WTC11 (cell line): Measurements from ENCODE around the gene TRIM47. TPM values are rescaled to one million over a fixed set of nuclear protein-coding genes. Genes with fewer than 3 reads are reported as not detected.
A peak's percentile ranks its signal among the peaks of the same experiment; 100 is the strongest.

Experiments
- ARID4B ChIP-seq: sonication (generic); formaldehyde crosslinking; IDR thresholded peaks from 2 replicates; pipeline ENCODE4 v1.8.0; 2023; ENCODE audit warnings: missing genetic modification reagents, mild to moderate bottlenecking, borderline replicate concordance
- CBFB ChIP-seq: sonication (generic); formaldehyde crosslinking; IDR thresholded peaks from 2 replicates; pipeline ENCODE4 v1.8.1; 2022; ENCODE audit warnings: mild to moderate bottlenecking, low read depth, missing genetic modification reagents
- ESRRA ChIP-seq: sonication (generic); formaldehyde crosslinking; IDR thresholded peaks from 2 replicates; pipeline ENCODE4 v1.8.1; 2022; ENCODE audit warnings: mild to moderate bottlenecking, missing genetic modification reagents, borderline replicate concordance
- FOXP1 ChIP-seq: sonication (generic); formaldehyde crosslinking; IDR thresholded peaks from 2 replicates; pipeline ENCODE4 v1.8.0; 2022; ENCODE audit warnings: missing genetic modification reagents, mild to moderate bottlenecking, moderate library complexity, borderline replicate concordance
- GRHL2 ChIP-seq: fragments of 250-450 bp; sonication (Bioruptor Pico); IDR thresholded peaks from 2 replicates; pipeline ENCODE4 v1.8.0; 2022; ENCODE audit warnings: mild to moderate bottlenecking, moderate library complexity; ENCODE audit not compliant: insufficient replicate concordance, severe bottlenecking
- GTF2I ChIP-seq: fragments of 250-450 bp; sonication (Bioruptor Pico); conservative IDR thresholded peaks from 2 replicates; pipeline ENCODE4 v1.4.0; 2021; ENCODE audit warnings: mild to moderate bottlenecking
- JAZF1 ChIP-seq: fragments of 250-450 bp; sonication (Bioruptor Pico); IDR thresholded peaks from 2 replicates; pipeline ENCODE4 v1.9.0; 2021; ENCODE audit warnings: moderate library complexity, mild to moderate bottlenecking, inconsistent platforms
- NFE2L1 ChIP-seq: sonication (generic); formaldehyde crosslinking; IDR thresholded peaks from 2 replicates; pipeline ENCODE4 v1.8.1; 2023; ENCODE audit warnings: missing genetic modification reagents
- NFYB ChIP-seq: sonication (generic); formaldehyde crosslinking; conservative IDR thresholded peaks from 2 replicates; pipeline ENCODE4 v1.8.0; 2022; ENCODE audit warnings: low read depth, missing genetic modification reagents
- NR3C1 ChIP-seq: sonication (generic); formaldehyde crosslinking; conservative IDR thresholded peaks from 2 replicates; pipeline ENCODE4 v1.8.1; 2023; ENCODE audit warnings: low read depth, mild to moderate bottlenecking, missing genetic modification reagents
- PREB ChIP-seq: sonication (generic); formaldehyde crosslinking; IDR thresholded peaks from 2 replicates; pipeline ENCODE4 v1.8.1; 2022; ENCODE audit warnings: mild to moderate bottlenecking, missing genetic modification reagents, moderate library complexity, borderline replicate concordance
- PRRX2 ChIP-seq: fragments of 250-450 bp; sonication (Bioruptor Pico); IDR thresholded peaks from 2 replicates; pipeline ENCODE4 v1.8.0; 2021; ENCODE audit warnings: mild to moderate bottlenecking
- RORB ChIP-seq: fragments of 250-450 bp; sonication (Bioruptor Pico); IDR thresholded peaks from 2 replicates; pipeline ENCODE4 v1.9.0; 2021; ENCODE audit warnings: mild to moderate bottlenecking
- TCF7 ChIP-seq: sonication (generic); formaldehyde crosslinking; IDR thresholded peaks from 2 replicates; pipeline ENCODE4 v1.8.0; 2022; ENCODE audit warnings: mild to moderate bottlenecking, low read depth, missing genetic modification reagents, moderate library complexity
- TP53 ChIP-seq: sonication (generic); formaldehyde crosslinking; IDR thresholded peaks from 2 replicates; pipeline ENCODE4 v1.8.1; 2023; ENCODE audit warnings: mild to moderate bottlenecking, missing genetic modification reagents
- ZBTB21 ChIP-seq: sonication (generic); formaldehyde crosslinking; IDR thresholded peaks from 2 replicates; pipeline ENCODE4 v1.8.1; 2023; ENCODE audit warnings: mild to moderate bottlenecking, missing genetic modification reagents, borderline replicate concordance
- ZNF219 ChIP-seq: sonication (generic); formaldehyde crosslinking; IDR thresholded peaks from 2 replicates; pipeline ENCODE4 v1.8.0; 2023; ENCODE audit warnings: missing genetic modification reagents, mild to moderate bottlenecking, borderline replicate concordance
- ZNF232 ChIP-seq: sonication (generic); formaldehyde crosslinking; IDR thresholded peaks from 2 replicates; pipeline ENCODE4 v1.8.0; 2022; ENCODE audit warnings: mild to moderate bottlenecking, missing genetic modification reagents
- ZNF425 ChIP-seq: fragments of 250-450 bp; sonication (Bioruptor Pico); conservative IDR thresholded peaks from 2 replicates; pipeline ENCODE4 v1.9.0; 2021; ENCODE audit warnings: mild to moderate bottlenecking
- ZNF671 ChIP-seq: fragments of 250-450 bp; sonication (Bioruptor Pico); IDR thresholded peaks from 2 replicates; pipeline ENCODE4 v1.8.0; 2021; ENCODE audit warnings: mild to moderate bottlenecking
- total RNA-seq: library from RNA; stranded (reverse); gene quantifications from 3 replicates; pipeline ENCODE4 v1.2.3, GENCODE V29; 2021
- TF ChIP-seq, protein P1 (sequence below): sonication (generic); formaldehyde crosslinking; IDR thresholded peaks from 2 replicates; pipeline ENCODE4 v1.8.0; 2023; ENCODE audit warnings: mild to moderate bottlenecking, missing genetic modification reagents
- TF ChIP-seq, protein P2 (sequence below): fragments of 250-450 bp; sonication (Bioruptor Pico); IDR thresholded peaks from 2 replicates; pipeline ENCODE4 v1.8.0; 2021; ENCODE audit warnings: mild to moderate bottlenecking
- TF ChIP-seq, protein P3 (sequence below): sonication (generic); formaldehyde crosslinking; IDR thresholded peaks from 2 replicates; pipeline ENCODE4 v1.8.1; 2023; ENCODE audit warnings: mild to moderate bottlenecking, missing genetic modification reagents
- TF ChIP-seq, protein P4 (sequence below): sonication (generic); formaldehyde crosslinking; IDR thresholded peaks from 2 replicates; pipeline ENCODE4 v1.8.1; 2023; ENCODE audit warnings: mild to moderate bottlenecking, missing genetic modification reagents, moderate library complexity

The TRIM47 gene
- total RNA-seq, 1 experiment from 2014 or later = 10.0 TPM

DNA sequence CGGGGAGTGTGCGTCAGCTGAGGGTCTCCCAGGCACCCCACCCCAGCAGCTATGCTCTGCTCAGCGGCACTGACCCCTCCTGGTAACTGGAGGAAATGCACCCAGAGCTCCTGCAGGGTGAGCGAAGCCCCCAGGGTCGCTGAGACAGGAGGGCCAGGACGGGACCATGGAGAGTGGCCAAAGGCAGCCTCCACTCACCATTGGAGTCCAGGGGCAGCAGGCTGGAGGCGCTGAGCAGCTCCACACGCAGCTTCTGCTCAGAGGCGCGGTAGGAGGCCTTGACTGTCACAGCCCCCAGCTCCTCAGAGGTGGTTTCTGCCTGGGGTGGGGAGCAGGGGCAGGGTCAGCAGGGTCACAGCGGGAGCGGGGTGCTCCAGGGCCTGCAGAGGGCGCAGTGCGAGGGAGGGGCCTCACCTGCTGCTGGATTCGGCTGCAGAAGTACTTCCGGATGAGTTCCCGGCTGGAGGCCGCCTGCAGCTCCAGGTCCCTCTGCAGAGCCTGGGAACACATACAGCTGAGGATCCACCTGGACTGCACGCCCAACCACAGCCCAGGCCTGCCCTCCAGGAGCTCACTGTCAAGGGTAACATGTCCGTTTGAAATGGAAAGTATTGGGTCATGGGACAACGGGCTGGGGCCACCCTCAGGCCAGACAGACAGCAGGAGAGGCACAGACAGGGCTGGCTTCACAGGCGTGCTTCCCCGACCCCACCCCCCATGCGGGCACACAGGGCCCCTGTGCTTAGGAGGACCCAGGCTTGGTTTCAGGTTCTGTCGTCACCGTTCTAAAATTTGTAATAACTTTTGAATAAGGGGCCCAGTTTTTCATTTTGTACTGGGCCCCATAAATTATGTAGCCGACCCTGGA lies 48.0 kb downstream of the TRIM47 start (continued):
- TF ChIP-seq, protein P1, sequence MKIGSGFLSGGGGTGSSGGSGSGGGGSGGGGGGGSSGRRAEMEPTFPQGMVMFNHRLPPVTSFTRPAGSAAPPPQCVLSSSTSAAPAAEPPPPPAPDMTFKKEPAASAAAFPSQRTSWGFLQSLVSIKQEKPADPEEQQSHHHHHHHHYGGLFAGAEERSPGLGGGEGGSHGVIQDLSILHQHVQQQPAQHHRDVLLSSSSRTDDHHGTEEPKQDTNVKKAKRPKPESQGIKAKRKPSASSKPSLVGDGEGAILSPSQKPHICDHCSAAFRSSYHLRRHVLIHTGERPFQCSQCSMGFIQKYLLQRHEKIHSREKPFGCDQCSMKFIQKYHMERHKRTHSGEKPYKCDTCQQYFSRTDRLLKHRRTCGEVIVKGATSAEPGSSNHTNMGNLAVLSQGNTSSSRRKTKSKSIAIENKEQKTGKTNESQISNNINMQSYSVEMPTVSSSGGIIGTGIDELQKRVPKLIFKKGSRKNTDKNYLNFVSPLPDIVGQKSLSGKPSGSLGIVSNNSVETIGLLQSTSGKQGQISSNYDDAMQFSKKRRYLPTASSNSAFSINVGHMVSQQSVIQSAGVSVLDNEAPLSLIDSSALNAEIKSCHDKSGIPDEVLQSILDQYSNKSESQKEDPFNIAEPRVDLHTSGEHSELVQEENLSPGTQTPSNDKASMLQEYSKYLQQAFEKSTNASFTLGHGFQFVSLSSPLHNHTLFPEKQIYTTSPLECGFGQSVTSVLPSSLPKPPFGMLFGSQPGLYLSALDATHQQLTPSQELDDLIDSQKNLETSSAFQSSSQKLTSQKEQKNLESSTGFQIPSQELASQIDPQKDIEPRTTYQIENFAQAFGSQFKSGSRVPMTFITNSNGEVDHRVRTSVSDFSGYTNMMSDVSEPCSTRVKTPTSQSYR = no peak
- TF ChIP-seq ZNF219 (CRISPR knock-in tag) = no peak
- no peak for TF ChIP-seq TP53 (CRISPR knock-in tag)
- no peak for TF ChIP-seq GTF2I
- no peak for TF ChIP-seq PRRX2 (CRISPR knock-in tag)
- no peak for TF ChIP-seq NR3C1 (CRISPR knock-in tag)
- no peak for TF ChIP-seq JAZF1 (CRISPR knock-in tag)
- no peak for TF ChIP-seq ZNF425 (CRISPR knock-in tag)
- TF ChIP-seq RORB (CRISPR knock-in tag) = no peak
- no peak for TF ChIP-seq ZNF671 (CRISPR knock-in tag)
- peak; percentile 87 for TF ChIP-seq ZBTB21 (CRISPR knock-in tag)
- TF ChIP-seq, protein P2, sequence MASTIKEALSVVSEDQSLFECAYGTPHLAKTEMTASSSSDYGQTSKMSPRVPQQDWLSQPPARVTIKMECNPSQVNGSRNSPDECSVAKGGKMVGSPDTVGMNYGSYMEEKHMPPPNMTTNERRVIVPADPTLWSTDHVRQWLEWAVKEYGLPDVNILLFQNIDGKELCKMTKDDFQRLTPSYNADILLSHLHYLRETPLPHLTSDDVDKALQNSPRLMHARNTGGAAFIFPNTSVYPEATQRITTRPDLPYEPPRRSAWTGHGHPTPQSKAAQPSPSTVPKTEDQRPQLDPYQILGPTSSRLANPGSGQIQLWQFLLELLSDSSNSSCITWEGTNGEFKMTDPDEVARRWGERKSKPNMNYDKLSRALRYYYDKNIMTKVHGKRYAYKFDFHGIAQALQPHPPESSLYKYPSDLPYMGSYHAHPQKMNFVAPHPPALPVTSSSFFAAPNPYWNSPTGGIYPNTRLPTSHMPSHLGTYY (CRISPR knock-in tag) = no peak
- 0 out of 2 replicates have a peak, but pooled peaks have one; percentile 20 for TF ChIP-seq ARID4B (CRISPR knock-in tag)
- TF ChIP-seq NFE2L1 (CRISPR knock-in tag) = no peak
- no peak for TF ChIP-seq NFYB (CRISPR knock-in tag)
- no peak for TF ChIP-seq ZNF232 (CRISPR knock-in tag)
- TF ChIP-seq, protein P3, sequence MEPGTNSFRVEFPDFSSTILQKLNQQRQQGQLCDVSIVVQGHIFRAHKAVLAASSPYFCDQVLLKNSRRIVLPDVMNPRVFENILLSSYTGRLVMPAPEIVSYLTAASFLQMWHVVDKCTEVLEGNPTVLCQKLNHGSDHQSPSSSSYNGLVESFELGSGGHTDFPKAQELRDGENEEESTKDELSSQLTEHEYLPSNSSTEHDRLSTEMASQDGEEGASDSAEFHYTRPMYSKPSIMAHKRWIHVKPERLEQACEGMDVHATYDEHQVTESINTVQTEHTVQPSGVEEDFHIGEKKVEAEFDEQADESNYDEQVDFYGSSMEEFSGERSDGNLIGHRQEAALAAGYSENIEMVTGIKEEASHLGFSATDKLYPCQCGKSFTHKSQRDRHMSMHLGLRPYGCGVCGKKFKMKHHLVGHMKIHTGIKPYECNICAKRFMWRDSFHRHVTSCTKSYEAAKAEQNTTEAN (CRISPR knock-in tag) = no peak
- no peak for TF ChIP-seq GRHL2 (CRISPR knock-in tag)
- TF ChIP-seq, protein P4, sequence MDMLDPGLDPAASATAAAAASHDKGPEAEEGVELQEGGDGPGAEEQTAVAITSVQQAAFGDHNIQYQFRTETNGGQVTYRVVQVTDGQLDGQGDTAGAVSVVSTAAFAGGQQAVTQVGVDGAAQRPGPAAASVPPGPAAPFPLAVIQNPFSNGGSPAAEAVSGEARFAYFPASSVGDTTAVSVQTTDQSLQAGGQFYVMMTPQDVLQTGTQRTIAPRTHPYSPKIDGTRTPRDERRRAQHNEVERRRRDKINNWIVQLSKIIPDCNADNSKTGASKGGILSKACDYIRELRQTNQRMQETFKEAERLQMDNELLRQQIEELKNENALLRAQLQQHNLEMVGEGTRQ = peak; percentile 46; the same call in 1 of the 2 replicates
- no peak for TF ChIP-seq ESRRA (CRISPR knock-in tag)
- no peak for TF ChIP-seq PREB (CRISPR knock-in tag)
- TF ChIP-seq FOXP1 (CRISPR knock-in tag) = no peak
- 0 out of 2 replicates have a peak, but pooled peaks have one; percentile 32 for TF ChIP-seq CBFB
- TF ChIP-seq TCF7 (CRISPR knock-in tag) = no peak
